ENCODE results near the gene PRG2. TPM values are rescaled to one million over a fixed set of nuclear protein-coding genes. Genes with fewer than 3 reads are reported as not detected.

Gene PRG2
- total and polyA plus RNA-seq, 9 of the 15 experiments (the other 6 are each of a cell fraction or from before 2014, with no cell fraction given) = 1.8 to 78.0 (median 26.6) TPM

DNA sequence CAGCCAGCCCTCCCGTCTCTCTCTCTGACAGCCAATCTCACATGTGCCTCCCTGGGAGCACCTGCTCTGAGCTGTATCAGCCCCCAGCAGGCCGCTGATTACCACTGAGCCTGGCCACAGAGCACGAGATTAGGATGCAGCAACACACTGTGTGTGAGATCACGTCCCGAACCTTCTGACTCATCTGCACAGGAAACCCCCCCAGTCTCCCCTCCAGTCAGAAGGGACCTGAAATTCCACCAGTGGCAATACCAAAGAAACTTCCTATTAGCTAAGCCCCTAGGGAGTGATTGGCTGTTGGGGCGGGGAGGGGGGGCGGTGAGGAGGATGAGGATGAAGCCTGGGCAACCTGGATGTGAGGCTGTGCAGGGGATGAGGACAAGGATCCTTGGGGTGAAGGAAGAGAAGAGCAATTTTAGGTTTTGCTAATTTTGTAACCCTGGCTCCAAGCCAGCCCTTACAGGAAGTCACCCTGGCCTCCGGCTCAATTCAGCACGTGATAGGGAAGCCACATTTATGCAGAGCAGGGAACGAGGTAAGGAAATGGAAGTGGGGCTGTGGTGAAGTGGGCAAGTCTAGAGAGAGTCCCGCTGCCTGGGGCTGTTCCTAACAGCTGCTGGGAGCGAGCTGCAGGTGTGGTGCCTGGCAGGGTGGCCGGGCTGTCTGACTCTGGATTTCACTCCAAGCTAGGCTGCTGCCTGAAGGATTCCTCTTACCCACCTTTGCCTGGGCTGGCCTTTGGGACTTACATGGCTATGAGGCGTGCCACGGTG, 34.5 kb upstream of the PRG2 start (continued):
- no peak for TF ChIP-seq CREB5 (CRISPR knock-in tag; IDR thresholded peaks at IDR 0.05)
- TF ChIP-seq LCOR (CRISPR knock-in tag; IDR thresholded peaks at IDR 0.05) = peak; percentile 99
- TF ChIP-seq, protein P1, sequence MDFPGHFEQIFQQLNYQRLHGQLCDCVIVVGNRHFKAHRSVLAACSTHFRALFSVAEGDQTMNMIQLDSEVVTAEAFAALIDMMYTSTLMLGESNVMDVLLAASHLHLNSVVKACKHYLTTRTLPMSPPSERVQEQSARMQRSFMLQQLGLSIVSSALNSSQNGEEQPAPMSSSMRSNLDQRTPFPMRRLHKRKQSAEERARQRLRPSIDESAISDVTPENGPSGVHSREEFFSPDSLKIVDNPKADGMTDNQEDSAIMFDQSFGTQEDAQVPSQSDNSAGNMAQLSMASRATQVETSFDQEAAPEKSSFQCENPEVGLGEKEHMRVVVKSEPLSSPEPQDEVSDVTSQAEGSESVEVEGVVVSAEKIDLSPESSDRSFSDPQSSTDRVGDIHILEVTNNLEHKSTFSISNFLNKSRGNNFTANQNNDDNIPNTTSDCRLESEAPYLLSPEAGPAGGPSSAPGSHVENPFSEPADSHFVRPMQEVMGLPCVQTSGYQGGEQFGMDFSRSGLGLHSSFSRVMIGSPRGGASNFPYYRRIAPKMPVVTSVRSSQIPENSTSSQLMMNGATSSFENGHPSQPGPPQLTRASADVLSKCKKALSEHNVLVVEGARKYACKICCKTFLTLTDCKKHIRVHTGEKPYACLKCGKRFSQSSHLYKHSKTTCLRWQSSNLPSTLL (IDR thresholded peaks at IDR 0.05) = no peak
- no peak for TF ChIP-seq MAFG (tag; conservative IDR thresholded peaks at IDR 0.05)
- TF ChIP-seq CTBP1 (IDR thresholded peaks at IDR 0.05; ENCODE audit: borderline replicate concordance) = peak; percentile 96
- no peak for TF ChIP-seq WHSC1 (IDR thresholded peaks at IDR 0.05; ENCODE audit: low read length)
- TF ChIP-seq, protein P2, sequence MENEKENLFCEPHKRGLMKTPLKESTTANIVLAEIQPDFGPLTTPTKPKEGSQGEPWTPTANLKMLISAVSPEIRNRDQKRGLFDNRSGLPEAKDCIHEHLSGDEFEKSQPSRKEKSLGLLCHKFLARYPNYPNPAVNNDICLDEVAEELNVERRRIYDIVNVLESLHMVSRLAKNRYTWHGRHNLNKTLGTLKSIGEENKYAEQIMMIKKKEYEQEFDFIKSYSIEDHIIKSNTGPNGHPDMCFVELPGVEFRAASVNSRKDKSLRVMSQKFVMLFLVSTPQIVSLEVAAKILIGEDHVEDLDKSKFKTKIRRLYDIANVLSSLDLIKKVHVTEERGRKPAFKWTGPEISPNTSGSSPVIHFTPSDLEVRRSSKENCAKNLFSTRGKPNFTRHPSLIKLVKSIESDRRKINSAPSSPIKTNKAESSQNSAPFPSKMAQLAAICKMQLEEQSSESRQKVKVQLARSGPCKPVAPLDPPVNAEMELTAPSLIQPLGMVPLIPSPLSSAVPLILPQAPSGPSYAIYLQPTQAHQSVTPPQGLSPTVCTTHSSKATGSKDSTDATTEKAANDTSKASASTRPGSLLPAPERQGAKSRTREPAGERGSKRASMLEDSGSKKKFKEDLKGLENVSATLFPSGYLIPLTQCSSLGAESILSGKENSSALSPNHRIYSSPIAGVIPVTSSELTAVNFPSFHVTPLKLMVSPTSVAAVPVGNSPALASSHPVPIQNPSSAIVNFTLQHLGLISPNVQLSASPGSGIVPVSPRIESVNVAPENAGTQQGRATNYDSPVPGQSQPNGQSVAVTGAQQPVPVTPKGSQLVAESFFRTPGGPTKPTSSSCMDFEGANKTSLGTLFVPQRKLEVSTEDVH (IDR thresholded peaks at IDR 0.05; ENCODE audit: low read depth, partially characterized antibody) = peak; percentile 41
- TF ChIP-seq BRF1 (IDR thresholded peaks at IDR 0.05; ENCODE audit: borderline replicate concordance, extremely low read depth, insufficient read length) = no peak
- no peak for TF ChIP-seq PHF8 (IDR thresholded peaks at IDR 0.05; ENCODE audit: borderline replicate concordance, low read length)
- no peak for TF ChIP-seq HOMEZ (CRISPR knock-in tag; IDR thresholded peaks at IDR 0.05)
- TF ChIP-seq ZNF239 (CRISPR knock-in tag; IDR thresholded peaks at IDR 0.05) = peak; percentile 34
- no peak for TF ChIP-seq ESRRB (CRISPR knock-in tag; IDR thresholded peaks at IDR 0.05; ENCODE audit: borderline replicate concordance)
- no peak for TF ChIP-seq CHD4 (IDR thresholded peaks at IDR 0.05; ENCODE audit: insufficient read depth, insufficient replicate concordance, low read depth, low read length, poor library complexity, severe bottlenecking)
- 0 out of 2 replicates have a peak, but pooled peaks have one; percentile 32 for TF ChIP-seq ZNF121 (CRISPR knock-in tag; conservative IDR thresholded peaks at IDR 0.05)
- TF ChIP-seq HDGF (IDR thresholded peaks at IDR 0.05) = no peak
- no peak for TF ChIP-seq ZNF518B (CRISPR knock-in tag; IDR thresholded peaks at IDR 0.05)

All from K562 (cell line).